HepG2 (cell line): ENCODE data around the gene SH3GLB2. TPM values are rescaled to one million over a fixed set of nuclear protein-coding genes. Genes with fewer than 3 reads are reported as not detected.

Experiments used
- ATAC-seq: fragments of 200-7000 bp; cut with Tn5 transposase; 3 replicates; pipeline ENCODE4 v1.9.1; 2020; ENCODE audit warnings: mild to moderate bottlenecking, moderate library complexity
- BruUV-seq: library from RNA; stranded (reverse); fragments of 400-500 nt; replicated peaks from 2 replicates; lab custom pipeline; 2021; lab: Mats Ljungman, UMichigan
- CTCF ChIA-PET: fragments of 300-600 bp; formaldehyde crosslinking; extraction: SDS; loops from one replicate; lab custom pipeline; 2021; ENCODE audit warnings: low total read pairs, inconsistent platforms, low intra/inter-chr PET ratio; lab: Yijun Ruan, JAX
- POLR2A ChIA-PET: fragments of 350-600 bp; sonication (Branson Sonifier 250); formaldehyde crosslinking; loops from one replicate; lab custom pipeline; 2020; ENCODE audit warnings: antibody characterized with exemption, inconsistent platforms; lab: Yijun Ruan, JAX
- DNase-seq: peaks from one replicate; pipeline ENCODE4 v3.0.0-alpha.2; 2015; ENCODE audit warnings: low spot score
- FAIRE-seq: peaks from 3 replicates; lab custom pipeline; 2011; peaks lifted over from hg19 to GRCh38; lab: Jason Lieb, UNC
- H2AFZ ChIP-seq: one replicate; pipeline ENCODE4 v1.6.1; 2011; ENCODE audit warnings: low read length, inconsistent platforms
- H3K27ac ChIP-seq: fragments of 300-600 bp; 3 replicates; pipeline ENCODE4 v1.8.0; 2011; ENCODE audit warnings: mixed run types, mild to moderate bottlenecking, mixed read lengths, low read length, inconsistent platforms; ENCODE audit not compliant: insufficient read depth; ENCODE audit errors: extremely low read length
- H3K27me3 ChIP-seq, 2 experiments: fragments of 200-600 bp in 1 of 2; 2 replicates in 1 of 2; 3 replicates in 1 of 2; pipeline versions ENCODE4 v1.6.0 to v1.8.0; 2011; ENCODE audit warnings: low read length in 2 of 2, mild to moderate bottlenecking in 2 of 2, moderate library complexity in 2 of 2, inconsistent platforms in 1 of 2; ENCODE audit not compliant: insufficient read depth in 2 of 2, control insufficient read depth in 1 of 2
- H3K36me3 ChIP-seq, 2 experiments: fragments of 200-600 bp in 1 of 2; replicated peaks in 1 of 2; 2 replicates in 1 of 2; 3 replicates in 1 of 2; pipeline versions ENCODE4 v1.5.1 to v1.8.0; 2011; ENCODE audit warnings: low read length in 2 of 2, inconsistent platforms in 1 of 2; ENCODE audit not compliant: insufficient read depth in 2 of 2, control insufficient read depth in 1 of 2
- H3K4me1 ChIP-seq: 2 replicates; pipeline ENCODE4 v1.5.1; 2012; ENCODE audit warnings: low read length, inconsistent platforms; ENCODE audit not compliant: insufficient read depth
- H3K4me2 ChIP-seq: 2 replicates; pipeline ENCODE4 v1.6.0; 2011; ENCODE audit warnings: low read depth, low read length, inconsistent platforms
- H3K4me3 ChIP-seq, 3 experiments: fragments of 200-600 bp in 1 of 3; sonication (generic), shearing (Covaris generic) in 1 of 3; replicated peaks in 1 of 3; 2 replicates each; pipeline ENCODE4 v1.5.1; 2011 to 2016; ENCODE audit warnings: low read length in 3 of 3, inconsistent platforms in 2 of 3, low read depth in 2 of 3, mild to moderate bottlenecking in 2 of 3, control low read depth in 1 of 3, mixed read lengths in 1 of 3; ENCODE audit not compliant: insufficient read depth in 1 of 3
- H3K79me2 ChIP-seq: one replicate; pipeline ENCODE4 v1.6.1; 2011; ENCODE audit warnings: low read length, inconsistent platforms; ENCODE audit not compliant: insufficient read depth
- H3K9ac ChIP-seq: 2 replicates; pipeline ENCODE4 v1.6.0; 2011; ENCODE audit warnings: mild to moderate bottlenecking, low read depth, low read length, inconsistent platforms; ENCODE audit not compliant: insufficient read depth
- H3K9me3 ChIP-seq: 2 replicates; pipeline ENCODE4 v1.5.1; 2012; ENCODE audit warnings: mild to moderate bottlenecking, low read length
- H4K20me1 ChIP-seq: 2 replicates; pipeline ENCODE4 v1.6.0; 2011; ENCODE audit warnings: inconsistent platforms, mild to moderate bottlenecking, low read length, moderate library complexity; ENCODE audit not compliant: insufficient read depth
- ATF7 ChIP-seq, 2 experiments: fragments of 450-650 bp in 1 of 2; sonication (generic) in 1 of 2; formaldehyde crosslinking in 1 of 2; IDR thresholded peaks; 2 replicates each; pipeline versions ENCODE4 v1.4.0 to v1.6.1; 2016 to 2020; ENCODE audit warnings: antibody characterized with exemption in 1 of 2, mild to moderate bottlenecking in 1 of 2, missing genetic modification reagents in 1 of 2
- CBX1 ChIP-seq: IDR thresholded peaks from one replicate; pipeline ENCODE4 v1.6.1; 2016; ENCODE audit warnings: antibody characterized with exemption, low read depth
- DR1 ChIP-seq: sonication (generic); formaldehyde crosslinking; IDR thresholded peaks from 2 replicates; pipeline ENCODE4 v1.8.0; 2021; ENCODE audit warnings: mild to moderate bottlenecking, missing genetic modification reagents, inconsistent platforms
- EHMT2 ChIP-seq: fragments of 200-600 bp; sonication (generic); IDR thresholded peaks from 2 replicates; pipeline ENCODE4 v1.7.0; 2017; ENCODE audit warnings: antibody characterized with exemption, low read depth, low read length, borderline replicate concordance
- EZH2 ChIP-seq: conservative IDR thresholded peaks from 2 replicates; pipeline ENCODE4 v1.6.1; 2012; ENCODE audit warnings: mild to moderate bottlenecking, low read depth, low read length, moderate library complexity
- HNRNPK ChIP-seq: fragments of 200-400 bp; formaldehyde crosslinking; IDR thresholded peaks from 2 replicates; pipeline ENCODE4 v1.6.1; 2018; ENCODE audit warnings: low read length, low read depth, moderate library complexity, mild to moderate bottlenecking; ENCODE audit not compliant: poor library complexity, severe bottlenecking
- HNRNPLL ChIP-seq: fragments of 200-400 bp; formaldehyde crosslinking; IDR thresholded peaks from 2 replicates; pipeline ENCODE4 v1.6.1; 2017; ENCODE audit warnings: mild to moderate bottlenecking, low read depth, low read length; ENCODE audit not compliant: poor library complexity, severe bottlenecking
- KDM4B ChIP-seq: sonication (generic); formaldehyde crosslinking; IDR thresholded peaks from 2 replicates; pipeline ENCODE4 v1.4.0; 2020; ENCODE audit warnings: missing genetic modification reagents
- MEIS1 ChIP-seq: sonication (generic); formaldehyde crosslinking; IDR thresholded peaks from 2 replicates; pipeline ENCODE4 v1.9.0; 2021; ENCODE audit warnings: mild to moderate bottlenecking, missing genetic modification reagents, moderate library complexity, borderline replicate concordance
- NFE2L2 ChIP-seq: fragments of 150-350 bp; IDR thresholded peaks from 2 replicates; pipeline ENCODE4 v1.6.1; 2014; ENCODE audit warnings: low read length
- SALL2 ChIP-seq: sonication (generic); formaldehyde crosslinking; IDR thresholded peaks from 2 replicates; pipeline ENCODE4 v1.8.1; 2023; ENCODE audit warnings: mild to moderate bottlenecking, missing genetic modification reagents, inconsistent platforms
- SNAPC2 ChIP-seq: sonication (generic); formaldehyde crosslinking; IDR thresholded peaks from 2 replicates; pipeline ENCODE4 v1.8.1; 2022; ENCODE audit warnings: mild to moderate bottlenecking, missing genetic modification reagents
- SUZ12 ChIP-seq: fragments of 150-350 bp; IDR thresholded peaks from 2 replicates; pipeline ENCODE4 v1.6.1; 2014; ENCODE audit warnings: low read depth, low read length
- TCF7L2 ChIP-seq: IDR thresholded peaks from 2 replicates; pipeline ENCODE4 v1.6.1; 2011; ENCODE audit warnings: mild to moderate bottlenecking, low read depth, low read length, moderate library complexity
- THYN1 ChIP-seq: sonication (generic); formaldehyde crosslinking; IDR thresholded peaks from 2 replicates; pipeline ENCODE4 v1.8.1; 2023; ENCODE audit warnings: low read depth, mild to moderate bottlenecking, moderate library complexity, missing genetic modification reagents, borderline replicate concordance
- ZBTB21 ChIP-seq: sonication (generic); formaldehyde crosslinking; IDR thresholded peaks from 2 replicates; pipeline ENCODE4 v1.4.0; 2020; ENCODE audit warnings: missing genetic modification reagents
- ZBTB8A ChIP-seq: sonication (generic); formaldehyde crosslinking; IDR thresholded peaks from 2 replicates; pipeline ENCODE4 v1.4.0; 2020; ENCODE audit warnings: mild to moderate bottlenecking, low read depth, missing genetic modification reagents, borderline replicate concordance
- ZC3H4 ChIP-seq: sonication (generic); formaldehyde crosslinking; IDR thresholded peaks from 2 replicates; pipeline ENCODE4 v1.4.0; 2020; ENCODE audit warnings: missing genetic modification reagents, borderline replicate concordance
- ZNF550 ChIP-seq: sonication (generic); formaldehyde crosslinking; IDR thresholded peaks from 2 replicates; pipeline ENCODE4 v1.4.0; 2020; ENCODE audit warnings: mild to moderate bottlenecking, missing genetic modification reagents, borderline replicate concordance
- ZNF724P ChIP-seq: sonication (generic); formaldehyde crosslinking; IDR thresholded peaks from 2 replicates; pipeline ENCODE4 v1.8.0; 2022; ENCODE audit warnings: missing genetic modification reagents, borderline replicate concordance
- ZNF83 ChIP-seq: sonication (generic); formaldehyde crosslinking; IDR thresholded peaks from 2 replicates; pipeline ENCODE4 v1.4.0; 2020; ENCODE audit warnings: missing genetic modification reagents, mild to moderate bottlenecking, borderline replicate concordance
- WGBS: methylation state at CpG from one replicate; pipeline ENCODE4 v1.1.6; 2017; ENCODE audit warnings: low lambda C conversion rate; 5-methylcytosine and 5-hydroxymethylcytosine counted together
- in situ Hi-C: cut with HindIII; loops from 2 replicates; pipeline ENCODE4 v1.10.0; 2017; ENCODE audit warnings: low pct_unique_long_range_greater_than_20kb; ENCODE audit not compliant: extremely low pct_ligation_motif_present
- intact Hi-C: fragments of 100-400 bp; cut with micrococcal nuclease; formaldehyde crosslinking; loops from one replicate; pipeline ENCODE4 v1.10.0; 2022; ENCODE audit not compliant: unreplicated experiment
- polyA plus RNA-seq, 8 experiments: library from polyadenylated mRNA; depleted of rRNA in 3 of 8; stranded (reverse) in 7 of 8; unstranded in 1 of 8; fragments of >200 nt; fragmentation: Illumina TruSeq in 4 of 8; extraction: Trizol in 4 of 8; gene quantifications; 2 replicates each; pipeline versions ENCODE4 v1.2.1 to v1.2.3, GENCODE V29; 2011 to 2016; ENCODE audit warnings: low read depth in 4 of 8, missing spikeins in 1 of 8, mixed read lengths in 1 of 8; ENCODE audit not compliant: insufficient read depth in 1 of 8
- total RNA-seq, 5 experiments: library from RNA; depleted of rRNA; stranded (reverse); fragments of >200 nt; fragmentation: Illumina TruSeq; extraction: Trizol; gene quantifications; 2 replicates each; pipeline ENCODE4 v1.2.3, GENCODE V29; 2016; ENCODE audit warnings: low read depth in 1 of 5
- TF ChIP-seq, protein P1 (sequence below), 2 experiments: sonication (generic) in 1 of 2; formaldehyde crosslinking in 1 of 2; IDR thresholded peaks; 2 replicates each; pipeline versions ENCODE4 v1.5.1 to v1.6.1; 2011 to 2020; ENCODE audit warnings: borderline replicate concordance in 1 of 2, low read depth in 1 of 2, low read length in 1 of 2, mild to moderate bottlenecking in 1 of 2, missing genetic modification reagents in 1 of 2, moderate library complexity in 1 of 2

SH3GLB2 gene
- total and polyA plus RNA-seq, 2 of the 13 experiments (the other 11 are each of a cell fraction or from before 2014, with no cell fraction given) = 24.0 to 40.6 TPM

DNA sequence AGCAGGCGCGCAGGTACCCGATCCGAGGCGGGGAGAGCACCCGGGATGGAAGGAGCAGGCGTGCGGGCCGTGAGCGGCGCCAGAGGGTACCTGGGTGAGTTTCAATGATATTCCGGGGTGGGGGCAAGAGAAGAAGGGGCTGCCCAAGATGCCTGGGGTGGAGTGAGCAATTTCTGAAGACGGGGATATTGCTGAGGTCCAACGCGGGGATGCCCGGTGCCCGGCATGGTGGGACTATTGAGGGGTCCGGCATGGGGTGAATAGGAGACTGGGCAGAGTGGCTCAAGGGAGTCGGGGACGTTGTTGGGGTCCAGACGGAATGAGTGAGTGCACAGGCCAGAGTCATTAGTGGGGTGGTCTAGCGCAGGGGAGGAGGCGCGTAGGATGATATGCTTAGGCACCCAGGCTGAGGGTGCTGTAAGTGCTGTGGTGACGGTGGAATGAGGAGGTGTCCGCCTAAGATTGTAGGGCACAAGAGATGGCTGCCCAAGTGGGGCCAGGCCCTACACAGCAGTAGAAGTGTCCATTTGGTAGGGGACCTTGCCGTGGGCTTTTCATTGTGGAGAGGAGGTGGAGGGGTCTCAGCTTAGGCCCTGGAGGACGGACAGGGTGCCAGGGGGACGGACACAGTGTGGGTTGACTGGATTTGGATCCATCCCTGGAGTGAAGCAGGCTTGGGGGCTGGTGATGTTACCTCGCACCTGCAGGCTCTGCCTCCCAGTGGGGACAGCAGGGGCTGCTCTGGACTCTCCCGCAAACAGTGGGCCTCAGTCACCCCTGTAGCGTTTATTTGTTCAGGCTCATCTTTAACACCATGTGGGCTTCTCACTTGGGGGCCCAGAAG lies 9.0 kb upstream of the SH3GLB2 start:
- peak overlapping the region; percentile 43 for H3K27ac ChIP-seq
- peaks cover 6% of the 10 kb centered on the region for H3K79me2 ChIP-seq
- intact Hi-C loops = loop anchor here (5.0 kb wide), 1 partner anchor 45 kb away; the partner anchor contains the start of gene DOLPP1
- no peaks in the 10 kb centered on the region for H3K9me3 ChIP-seq
- peak overlapping the region; percentile 94 for H3K4me2 ChIP-seq
- ChIA-PET POLR2A (interaction anchor here (0.6 to 2.5 kb wide), 12 partner anchors 9 to 161 kb away, joined by 3 to 13 read pairs (median 4); partner anchors contain the start of genes DOLPP1, PTPA and SH3GLB2), CTCF (no interaction called here)
- peaks cover 27% of the 10 kb centered on the region for H3K4me1 ChIP-seq
- H4K20me1 ChIP-seq = no peaks in the 10 kb centered on the region
- DNase-seq (no peak), FAIRE-seq (no peak), ATAC-seq (peak; percentile 61)
- H2AFZ ChIP-seq = peak overlapping the region; percentile 59
- H3K9ac ChIP-seq = peak overlapping the region; percentile 67
- in situ Hi-C loops = no loop called here
- no peaks in the 10 kb centered on the region; a peak in 1 of 5 replicates for H3K27me3 ChIP-seq
- peaks cover 3 to 8% of the 10 kb centered on the region in 2 experiments; a peak in 4 of 5 replicates for H3K36me3 ChIP-seq
- under 1% methylated on average over 27 of the region's 32 CpGs for WGBS
- TSS peak; percentile 52 for BruUV-seq
- peak overlapping the region; percentile 73 to 97 (median 96) for H3K4me3 ChIP-seq
- TF ChIP-seq EHMT2 (no peak), ZBTB8A (CRISPR knock-in tag) (no peak), SALL2 (no peak), NFE2L2 (no peak), KDM4B (CRISPR knock-in tag) (no peak), SUZ12 (no peak), ZC3H4 (no peak), DR1 (CRISPR knock-in tag) (no peak), ZNF550 (CRISPR knock-in tag) (no peak), TCF7L2 (no peak), HNRNPLL (no peak), ZBTB21 (CRISPR knock-in tag) (no peak), ZNF724P (CRISPR knock-in tag) (no peak), HNRNPK (no peak), ATF7 (IDR thresholded peaks at IDR 0.05) (no peak), ATF7 (CRISPR knock-in tag; IDR thresholded peaks at IDR 0.05) (no peak), EZH2 (no peak), MEIS1 (no peak), SNAPC2 (CRISPR knock-in tag) (no peak), ZNF83 (CRISPR knock-in tag) (0 out of 2 replicates have a peak, but pooled peaks have one; percentile 2), THYN1 (CRISPR knock-in tag) (no peak), CBX1 (no peak)
- TF ChIP-seq, protein P1, sequence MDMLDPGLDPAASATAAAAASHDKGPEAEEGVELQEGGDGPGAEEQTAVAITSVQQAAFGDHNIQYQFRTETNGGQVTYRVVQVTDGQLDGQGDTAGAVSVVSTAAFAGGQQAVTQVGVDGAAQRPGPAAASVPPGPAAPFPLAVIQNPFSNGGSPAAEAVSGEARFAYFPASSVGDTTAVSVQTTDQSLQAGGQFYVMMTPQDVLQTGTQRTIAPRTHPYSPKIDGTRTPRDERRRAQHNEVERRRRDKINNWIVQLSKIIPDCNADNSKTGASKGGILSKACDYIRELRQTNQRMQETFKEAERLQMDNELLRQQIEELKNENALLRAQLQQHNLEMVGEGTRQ (IDR thresholded peaks at IDR 0.05; ENCODE audit: low read depth, low read length) = no peak
- TF ChIP-seq, protein P1 (CRISPR knock-in tag; IDR thresholded peaks at IDR 0.05; ENCODE audit: borderline replicate concordance) = no peak
